GM12874 (cell line): ENCODE results near the gene KLF6.

Experiments
- TF ChIP-seq, protein P1 (sequence below): IDR thresholded peaks from 2 replicates; pipeline ENCODE4 v1.5.1; 2011; ENCODE audit warnings: low read depth, mild to moderate bottlenecking, control low read depth, low read length, moderate library complexity; ENCODE audit not compliant: insufficient read depth

Gene KLF6

DNA sequence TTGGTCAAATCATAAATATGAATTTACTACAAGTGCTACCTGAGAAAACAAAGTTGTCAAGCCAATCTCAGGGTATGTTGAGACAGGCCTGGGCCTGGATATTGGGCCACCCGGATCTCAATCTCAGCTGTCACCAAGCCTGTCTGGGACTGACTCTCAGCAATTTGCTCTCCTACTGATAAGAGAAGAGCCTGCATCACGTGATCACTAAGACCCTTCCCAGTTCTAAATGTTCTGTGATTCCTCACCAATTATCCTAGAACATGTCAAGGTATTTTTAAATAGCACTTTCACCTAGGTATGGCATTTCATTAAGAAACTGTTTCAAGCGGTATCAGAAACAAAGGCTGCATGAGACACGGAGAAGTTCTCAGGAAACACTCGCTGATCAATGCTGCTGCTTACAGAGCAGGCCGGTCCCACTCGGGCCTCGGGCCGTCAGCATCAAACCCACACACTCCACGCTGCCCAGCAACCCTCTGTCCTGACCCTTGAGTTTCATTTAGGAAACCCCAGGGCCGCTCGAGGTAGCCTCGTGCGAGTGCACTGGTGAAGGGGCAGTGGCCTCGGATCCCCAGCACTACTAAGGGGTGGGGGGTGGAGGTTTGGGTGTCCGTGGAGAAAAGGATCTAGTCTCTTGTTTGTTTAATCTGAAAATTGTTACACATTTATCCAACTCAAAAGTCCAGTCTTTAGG is 4.1 kb downstream of the KLF6 start:
- TF ChIP-seq, protein P1, sequence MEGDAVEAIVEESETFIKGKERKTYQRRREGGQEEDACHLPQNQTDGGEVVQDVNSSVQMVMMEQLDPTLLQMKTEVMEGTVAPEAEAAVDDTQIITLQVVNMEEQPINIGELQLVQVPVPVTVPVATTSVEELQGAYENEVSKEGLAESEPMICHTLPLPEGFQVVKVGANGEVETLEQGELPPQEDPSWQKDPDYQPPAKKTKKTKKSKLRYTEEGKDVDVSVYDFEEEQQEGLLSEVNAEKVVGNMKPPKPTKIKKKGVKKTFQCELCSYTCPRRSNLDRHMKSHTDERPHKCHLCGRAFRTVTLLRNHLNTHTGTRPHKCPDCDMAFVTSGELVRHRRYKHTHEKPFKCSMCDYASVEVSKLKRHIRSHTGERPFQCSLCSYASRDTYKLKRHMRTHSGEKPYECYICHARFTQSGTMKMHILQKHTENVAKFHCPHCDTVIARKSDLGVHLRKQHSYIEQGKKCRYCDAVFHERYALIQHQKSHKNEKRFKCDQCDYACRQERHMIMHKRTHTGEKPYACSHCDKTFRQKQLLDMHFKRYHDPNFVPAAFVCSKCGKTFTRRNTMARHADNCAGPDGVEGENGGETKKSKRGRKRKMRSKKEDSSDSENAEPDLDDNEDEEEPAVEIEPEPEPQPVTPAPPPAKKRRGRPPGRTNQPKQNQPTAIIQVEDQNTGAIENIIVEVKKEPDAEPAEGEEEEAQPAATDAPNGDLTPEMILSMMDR: no peak

DNA sequence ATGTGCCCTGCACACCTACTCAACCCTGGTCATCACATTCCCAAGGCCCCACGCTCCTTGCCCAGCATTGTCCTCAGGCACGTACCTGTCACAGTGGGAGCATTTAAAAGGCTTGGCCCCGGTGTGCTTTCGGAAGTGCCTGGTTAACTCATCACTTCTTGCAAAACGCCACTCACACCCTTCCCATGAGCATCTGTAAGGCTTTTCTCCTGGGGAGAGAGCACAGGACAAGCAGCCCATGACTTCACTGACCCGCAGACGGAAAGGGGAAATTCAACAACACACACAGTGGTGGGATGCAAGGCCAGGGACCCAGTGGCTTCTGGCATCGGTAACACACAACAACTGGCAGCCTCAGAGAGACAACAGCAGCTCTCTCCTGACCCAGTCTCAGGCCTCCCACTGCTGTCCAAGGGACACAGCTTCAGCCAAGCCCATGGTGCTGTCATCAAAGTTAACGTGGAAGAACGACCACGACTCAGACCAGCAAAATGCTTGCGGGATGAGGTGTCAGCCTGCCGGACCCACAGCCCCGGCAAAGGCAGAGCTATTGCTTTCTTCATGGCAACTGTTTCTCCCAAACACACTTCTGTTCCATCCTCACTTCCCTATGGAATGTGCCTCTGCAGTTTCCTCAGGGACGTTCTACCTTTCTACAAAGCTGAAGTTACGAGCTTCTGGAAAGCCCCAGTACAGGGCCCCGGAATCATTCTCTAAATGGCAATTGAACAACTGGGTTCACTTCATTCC is 4.8 kb downstream of the KLF6 start:
- TF ChIP-seq, protein P1: no peak

DNA sequence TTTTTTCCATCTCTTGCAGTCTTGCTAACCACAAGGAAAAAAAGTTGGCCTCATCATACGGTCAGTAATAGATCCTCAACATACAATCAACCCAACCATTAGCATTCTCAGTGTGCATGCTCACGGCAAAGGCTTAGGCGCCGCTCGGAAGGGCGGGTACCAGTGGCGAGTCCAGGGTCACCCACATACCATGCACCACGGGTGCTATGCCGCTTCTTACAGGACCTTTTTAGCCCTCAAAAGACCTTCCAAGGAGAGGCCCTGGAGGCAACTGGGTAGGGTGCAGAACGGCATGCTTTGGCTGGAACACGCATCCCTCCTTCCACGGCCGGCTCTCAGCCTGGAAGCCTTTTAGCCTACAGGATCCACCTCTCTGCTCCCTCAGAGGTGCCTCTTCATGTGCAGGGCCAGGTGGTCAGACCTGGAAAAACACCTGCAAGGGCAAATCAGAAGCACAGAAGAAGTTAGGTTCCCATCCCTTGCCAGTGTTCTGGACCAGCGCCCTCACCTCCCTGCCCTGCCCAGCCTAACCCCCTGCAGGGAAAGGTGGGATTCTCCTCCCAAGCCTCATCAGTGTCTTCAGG is 5.8 kb downstream of the KLF6 start:
- TF ChIP-seq, protein P1: no peak

DNA sequence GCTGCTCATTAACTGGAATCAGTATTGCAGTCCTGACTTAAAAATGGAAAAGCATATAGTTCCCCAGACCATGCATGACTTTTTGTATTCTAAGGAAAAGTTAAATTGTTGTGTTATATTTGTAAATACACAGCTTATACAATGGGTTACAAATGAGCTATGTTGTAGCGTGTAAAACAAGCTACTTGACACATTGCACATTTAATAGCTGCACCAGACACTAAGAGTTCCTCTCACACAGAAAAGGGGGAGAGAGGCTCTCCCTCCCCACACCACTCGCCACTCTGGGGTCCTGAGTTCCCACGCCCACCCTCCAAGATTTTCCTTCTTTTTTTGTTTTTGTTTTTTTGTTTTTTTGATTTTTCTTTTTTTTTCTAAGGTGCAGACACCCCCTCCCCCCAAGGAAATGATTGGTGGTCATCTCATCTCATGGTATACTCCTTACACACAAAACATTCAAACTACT is 6.3 kb downstream of the KLF6 start:
- TF ChIP-seq, protein P1: no peak

DNA sequence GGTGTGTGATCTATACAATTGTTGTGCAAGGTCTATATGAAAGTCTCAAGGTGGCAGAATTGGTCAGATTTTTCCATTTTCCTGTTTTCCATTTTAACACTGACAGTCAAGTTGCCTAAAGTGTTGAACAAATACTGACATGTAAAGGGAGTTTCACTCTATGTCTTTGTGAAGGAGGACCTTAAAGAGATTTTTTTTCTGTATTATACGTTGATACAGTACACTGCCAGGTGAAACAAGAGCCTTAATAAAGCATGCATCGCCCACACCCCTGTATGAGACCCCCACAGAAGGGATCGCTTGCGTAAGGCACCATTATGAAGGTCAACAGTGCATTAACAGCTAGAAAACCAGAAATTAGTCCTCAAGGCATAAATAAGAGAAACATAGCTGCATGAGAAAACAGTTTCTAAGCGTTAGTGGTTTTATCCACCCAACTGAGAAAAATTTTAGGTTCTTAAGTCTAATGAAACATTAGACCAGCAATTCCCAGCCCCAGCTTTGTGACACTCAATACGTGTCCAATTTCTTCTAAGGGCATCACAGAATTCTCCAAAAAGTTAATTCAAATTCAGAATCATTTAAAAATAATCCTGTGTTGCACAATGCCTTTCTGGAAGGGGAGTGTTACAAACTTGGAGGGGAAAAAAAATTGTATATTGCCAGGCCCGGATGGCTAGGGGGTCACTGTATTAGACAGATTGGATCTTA is 6.9 kb downstream of the KLF6 start:
- TF ChIP-seq, protein P1: no peak

DNA sequence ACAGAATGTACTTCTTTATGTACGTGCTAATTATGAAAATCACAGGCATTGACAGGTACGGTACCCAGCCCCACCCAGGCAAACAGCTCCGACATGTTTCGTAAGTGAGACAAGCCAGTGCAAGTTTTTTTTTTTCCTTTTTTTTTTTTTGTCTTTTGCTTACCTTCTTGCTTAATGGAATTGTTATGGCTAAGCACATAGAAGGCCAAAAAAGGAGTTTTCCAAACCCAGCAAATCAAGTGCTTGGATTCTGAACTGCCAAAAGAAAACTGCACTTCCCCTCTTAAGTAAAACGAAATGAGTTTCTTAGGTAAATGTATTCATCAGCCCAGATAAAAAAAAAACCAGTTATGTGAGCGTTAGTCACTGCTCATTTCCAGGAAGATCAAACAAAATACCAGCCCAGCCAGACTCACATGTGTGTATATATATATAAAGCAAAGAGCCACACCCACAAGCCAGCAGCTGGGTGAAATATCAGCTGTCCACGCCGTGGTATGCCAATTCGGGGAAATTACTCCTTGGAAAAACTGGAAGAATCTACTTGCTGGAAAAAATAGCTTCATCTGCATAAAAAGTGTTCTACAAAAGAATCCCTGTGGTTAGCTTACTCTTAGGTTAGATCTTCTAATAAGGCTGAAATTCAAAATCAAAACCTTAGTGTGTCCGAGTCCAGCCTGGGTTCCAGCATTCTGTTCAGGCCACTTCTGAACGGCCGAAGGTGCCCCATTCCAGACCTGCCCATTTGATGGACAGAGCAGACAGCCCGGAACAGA is 8.0 kb downstream of the KLF6 start:
- TF ChIP-seq, protein P1: no peak
